Measurements from ENCODE around the gene ETFB.

The ETFB gene

DNA sequence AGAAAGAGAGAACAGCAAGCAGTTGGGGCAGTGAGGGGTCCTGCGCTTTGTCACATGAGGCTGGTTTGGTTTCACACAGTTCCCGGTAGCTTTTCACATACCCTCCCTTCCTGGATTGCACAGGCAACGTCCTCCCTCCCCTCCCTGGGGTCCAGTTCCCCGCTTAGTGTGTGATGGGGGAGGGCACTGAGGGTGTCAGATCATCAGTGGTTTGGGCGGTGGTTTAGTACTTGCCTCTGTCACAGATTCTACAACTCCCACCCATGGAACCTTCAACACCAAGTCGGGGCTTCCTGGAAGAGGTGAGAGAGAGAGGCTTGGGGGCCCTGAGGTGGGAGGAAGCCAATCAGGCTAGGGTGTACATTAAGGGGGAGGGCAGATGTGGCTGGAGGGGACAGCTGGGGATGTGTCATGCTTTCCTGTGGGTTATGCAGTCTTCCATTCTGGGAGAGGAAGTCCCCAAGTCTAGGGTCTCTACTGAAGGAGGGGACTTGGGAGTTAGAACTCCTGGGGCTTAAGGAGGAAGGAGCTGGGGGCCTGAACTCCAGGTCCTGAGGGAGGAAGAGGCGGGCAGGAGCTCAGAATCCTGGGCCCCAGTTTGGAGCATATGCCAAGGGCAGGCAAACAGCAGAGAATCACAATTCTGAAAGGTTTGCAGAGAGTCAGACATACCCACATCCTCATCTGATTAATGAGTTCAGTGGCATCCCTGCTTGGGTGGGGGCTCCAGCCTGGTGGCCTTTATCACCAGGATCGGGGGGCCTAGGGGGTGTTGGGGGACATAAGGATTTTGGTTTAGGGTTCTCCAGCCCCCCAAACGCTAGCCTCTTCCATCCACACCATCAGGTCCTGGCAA is 6.7 kb upstream of the ETFB start, which contains the start of gene NKG7:
NKG7 (minus strand) TSS at position 6 of the 856 bp plus-strand sequence. CDS start 119 bp downstream, outside the sequence.
- Histone ChIP-seq H4K91ac (ENCODE audit: low read depth, low read length) (no peak within 1 kb of the TSS), H2BK12ac (ENCODE audit: low read length) (no peak within 1 kb of the TSS), H3K79me1 (ENCODE audit: low read length) (peaks cover 8% of the 10 kb centered on the region), H3K79me2 (ENCODE audit: control insufficient read depth, insufficient read depth, low read length, poor library complexity) (peaks cover 5% of the 10 kb centered on the region), H3K4me3 (ENCODE audit: low read depth, low read length) (no peak within 1 kb of the TSS), H3K23ac (ENCODE audit: low read length) (no peak within 1 kb of the TSS), H3K14ac (ENCODE audit: low read length) (no peak within 1 kb of the TSS), H3K4ac (ENCODE audit: low read depth, low read length) (no peak within 1 kb of the TSS), H3K27ac (ENCODE audit: low read depth, low read length) (no peak within 1 kb of the TSS), H3K27me3 (ENCODE audit: insufficient read depth, low read length) (no peaks in the 10 kb centered on the region), H2BK120ac (ENCODE audit: insufficient read depth, low read length, poor library complexity) (no peak within 1 kb of the TSS), H2AFZ (ENCODE audit: insufficient read depth, low read length, poor library complexity) (no peak within 1 kb of the TSS), H3K9me3 (ENCODE audit: insufficient read depth, low read depth, low read length) (no peaks in the 10 kb centered on the region), H3K36me3 (ENCODE audit: control insufficient read depth in 1 of 2, insufficient read depth in 2 of 2, low read length in 2 of 2) (no peaks in the 10 kb centered on the region), H2BK5ac (ENCODE audit: low read depth, low read length, poor library complexity) (no peak within 1 kb of the TSS), H4K8ac (ENCODE audit: low read depth, low read length) (no peak within 1 kb of the TSS), H3K4me2 (ENCODE audit: low read length) (no peak within 1 kb of the TSS), H3K18ac (ENCODE audit: low read length) (no peak within 1 kb of the TSS), H3K9ac (ENCODE audit: low read length) (no peak within 1 kb of the TSS), H2AK5ac (ENCODE audit: low read length) (no peak within 1 kb of the TSS), H4K12ac (ENCODE audit: low read depth, low read length) (no peak within 1 kb of the TSS), H3K4me1 (ENCODE audit: control insufficient read depth in 1 of 2, insufficient read depth in 2 of 2, low read length in 2 of 2) (peaks cover 7 to 9% of the 10 kb centered on the region in 2 experiments)
- DNase-seq: no peak
- no CpG with 5 or more reads among the region's 9 CpGs for WGBS (ENCODE audit: extremely low coverage, insufficient coverage, insufficient read length)

- Histone ChIP-seq H2AFZ (ENCODE audit: insufficient read depth, low read length, poor library complexity) (no peak overlapping the region), H3K79me1 (ENCODE audit: low read length) (peaks cover 12% of the 10 kb centered on the region), H3K4ac (ENCODE audit: low read depth, low read length) (no peak overlapping the region), H3K27ac (ENCODE audit: low read depth, low read length) (no peak overlapping the region), H3K23ac (ENCODE audit: low read length) (no peak overlapping the region), H3K4me2 (ENCODE audit: low read length) (no peak overlapping the region), H2BK5ac (ENCODE audit: low read depth, low read length, poor library complexity) (no peak overlapping the region), H2BK120ac (ENCODE audit: insufficient read depth, low read length, poor library complexity) (no peak overlapping the region), H3K14ac (ENCODE audit: low read length) (no peak overlapping the region), H3K79me2 (ENCODE audit: control insufficient read depth, insufficient read depth, low read length, poor library complexity) (peaks cover 7% of the 10 kb centered on the region), H4K12ac (ENCODE audit: low read depth, low read length) (no peak overlapping the region), H3K36me3 (ENCODE audit: control insufficient read depth in 1 of 2, insufficient read depth in 2 of 2, low read length in 2 of 2) (no peaks in the 10 kb centered on the region), H4K8ac (ENCODE audit: low read depth, low read length) (no peak overlapping the region), H3K9ac (ENCODE audit: low read length) (no peak overlapping the region), H2BK12ac (ENCODE audit: low read length) (no peak overlapping the region), H4K91ac (ENCODE audit: low read depth, low read length) (no peak overlapping the region), H2AK5ac (ENCODE audit: low read length) (no peak overlapping the region), H3K9me3 (ENCODE audit: insufficient read depth, low read depth, low read length) (no peaks in the 10 kb centered on the region), H3K27me3 (ENCODE audit: insufficient read depth, low read length) (no peaks in the 10 kb centered on the region), H3K4me1 (ENCODE audit: control insufficient read depth in 1 of 2, insufficient read depth in 2 of 2, low read length in 2 of 2) (peaks cover 7 to 9% of the 10 kb centered on the region in 2 experiments), H3K4me3 (ENCODE audit: low read depth, low read length) (no peak overlapping the region), H3K18ac (ENCODE audit: low read length) (no peak overlapping the region)
- WGBS (ENCODE audit: extremely low coverage, insufficient coverage, insufficient read length): no CpG with 5 or more reads among the region's 18 CpGs
- no peak for DNase-seq
Measured at GRCh38 chr19:51372021-51372648, 5.9 kb upstream of the ETFB start.

GRCh38 chr19:51371186-51371690 is 5.0 kb upstream of the ETFB start:
- no peak overlapping the region for H3K14ac ChIP-seq (ENCODE audit: low read length)
- H3K4me3 ChIP-seq (ENCODE audit: low read depth, low read length): no peak overlapping the region
- no peak overlapping the region for H3K9ac ChIP-seq (ENCODE audit: low read length)
- peaks cover 19% of the 10 kb centered on the region for H3K79me1 ChIP-seq (ENCODE audit: low read length)
- H3K9me3 ChIP-seq (ENCODE audit: insufficient read depth, low read depth, low read length): no peaks in the 10 kb centered on the region
- no peak overlapping the region for H3K27ac ChIP-seq (ENCODE audit: low read depth, low read length)
- no peak overlapping the region for H2BK5ac ChIP-seq (ENCODE audit: low read depth, low read length, poor library complexity)
- WGBS (ENCODE audit: extremely low coverage, insufficient coverage, insufficient read length): no CpG with 5 or more reads among the region's 8 CpGs
- H3K4ac ChIP-seq (ENCODE audit: low read depth, low read length): no peak overlapping the region
- no peak overlapping the region for H2BK12ac ChIP-seq (ENCODE audit: low read length)
- H3K4me1 ChIP-seq (ENCODE audit: control insufficient read depth in 1 of 2, insufficient read depth in 2 of 2, low read length in 2 of 2): peaks cover 7 to 9% of the 10 kb centered on the region in 2 experiments
- H3K4me2 ChIP-seq (ENCODE audit: low read length): no peak overlapping the region
- H4K8ac ChIP-seq (ENCODE audit: low read depth, low read length): no peak overlapping the region
- H2AFZ ChIP-seq (ENCODE audit: insufficient read depth, low read length, poor library complexity): no peak overlapping the region
- H4K91ac ChIP-seq (ENCODE audit: low read depth, low read length): no peak overlapping the region
- no peaks in the 10 kb centered on the region for H3K36me3 ChIP-seq (ENCODE audit: control insufficient read depth in 1 of 2, insufficient read depth in 2 of 2, low read length in 2 of 2)
- H3K27me3 ChIP-seq (ENCODE audit: insufficient read depth, low read length): no peaks in the 10 kb centered on the region
- H3K18ac ChIP-seq (ENCODE audit: low read length): no peak overlapping the region
- no peak for DNase-seq
- no peak overlapping the region for H4K12ac ChIP-seq (ENCODE audit: low read depth, low read length)
- no peak overlapping the region for H2BK120ac ChIP-seq (ENCODE audit: insufficient read depth, low read length, poor library complexity)
- H3K79me2 ChIP-seq (ENCODE audit: control insufficient read depth, insufficient read depth, low read length, poor library complexity): peaks cover 12% of the 10 kb centered on the region
- H2AK5ac ChIP-seq (ENCODE audit: low read length): no peak overlapping the region
- H3K23ac ChIP-seq (ENCODE audit: low read length): no peak overlapping the region

DNA sequence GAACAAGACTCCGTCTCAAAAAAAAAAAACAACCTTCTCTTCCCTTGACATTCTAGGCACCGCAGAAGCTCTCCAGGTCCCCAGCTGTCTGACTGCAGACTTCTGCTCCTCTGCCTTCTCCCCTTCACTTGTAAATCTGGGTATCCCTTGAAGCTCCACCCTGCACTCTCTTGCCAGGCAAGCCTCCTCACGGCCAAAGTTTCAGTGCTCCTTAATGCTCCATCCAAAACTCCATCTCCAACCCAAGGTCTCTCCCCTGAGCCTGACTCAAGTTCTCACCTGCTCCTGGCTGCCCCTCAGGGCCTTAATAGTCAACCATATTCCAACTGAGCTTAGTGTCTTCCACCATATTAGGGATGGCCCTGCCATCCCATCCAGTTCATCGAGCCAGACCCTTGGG is 4.0 kb upstream of the ETFB start:
- H3K9ac ChIP-seq (ENCODE audit: low read length): no peak overlapping the region
- no peak overlapping the region for H3K4ac ChIP-seq (ENCODE audit: low read depth, low read length)
- DNase-seq: no peak
- no peak overlapping the region for H3K18ac ChIP-seq (ENCODE audit: low read length)
- no peak overlapping the region for H4K91ac ChIP-seq (ENCODE audit: low read depth, low read length)
- no CpG with 5 or more reads among the region's 4 CpGs for WGBS (ENCODE audit: extremely low coverage, insufficient coverage, insufficient read length)
- H4K12ac ChIP-seq (ENCODE audit: low read depth, low read length): no peak overlapping the region
- H4K8ac ChIP-seq (ENCODE audit: low read depth, low read length): no peak overlapping the region
- H2AFZ ChIP-seq (ENCODE audit: insufficient read depth, low read length, poor library complexity): no peak overlapping the region
- H3K36me3 ChIP-seq (ENCODE audit: control insufficient read depth in 1 of 2, insufficient read depth in 2 of 2, low read length in 2 of 2): no peaks in the 10 kb centered on the region
- peaks cover 26% of the 10 kb centered on the region for H3K79me1 ChIP-seq (ENCODE audit: low read length)
- no peak overlapping the region for H2AK5ac ChIP-seq (ENCODE audit: low read length)
- peaks cover 11 to 15% of the 10 kb centered on the region in 2 experiments for H3K4me1 ChIP-seq (ENCODE audit: control insufficient read depth in 1 of 2, insufficient read depth in 2 of 2, low read length in 2 of 2)
- no peak overlapping the region for H3K14ac ChIP-seq (ENCODE audit: low read length)
- H3K4me2 ChIP-seq (ENCODE audit: low read length): no peak overlapping the region
- H3K27ac ChIP-seq (ENCODE audit: low read depth, low read length): no peak overlapping the region
- no peak overlapping the region for H2BK12ac ChIP-seq (ENCODE audit: low read length)
- H3K27me3 ChIP-seq (ENCODE audit: insufficient read depth, low read length): no peaks in the 10 kb centered on the region
- H3K9me3 ChIP-seq (ENCODE audit: insufficient read depth, low read depth, low read length): no peaks in the 10 kb centered on the region
- H3K4me3 ChIP-seq (ENCODE audit: low read depth, low read length): no peak overlapping the region
- H2BK5ac ChIP-seq (ENCODE audit: low read depth, low read length, poor library complexity): no peak overlapping the region
- peaks cover 16% of the 10 kb centered on the region for H3K79me2 ChIP-seq (ENCODE audit: control insufficient read depth, insufficient read depth, low read length, poor library complexity)
- no peak overlapping the region for H3K23ac ChIP-seq (ENCODE audit: low read length)
- H2BK120ac ChIP-seq (ENCODE audit: insufficient read depth, low read length, poor library complexity): no peak overlapping the region

Data from trophoblast cell (in vitro differentiated cells and primary cell).